ENCODE data around the gene VWA3A. TPM values are rescaled to one million over a fixed set of nuclear protein-coding genes. Genes with fewer than 3 reads are reported as not detected.

Gene VWA3A
- total RNA-seq, 4 donors from 2014 or later = 1.5 to 2.5 (median 1.8) TPM; not detected in 1

GRCh38 chr16:22075776-22076175 is 16.6 kb upstream of the VWA3A start:
- no peak for TF ChIP-seq POLR2A (IDR thresholded peaks at IDR 0.05)
- TF ChIP-seq CTCF (IDR thresholded peaks at IDR 0.05) = no peak
- Histone ChIP-seq H3K4me1 (peaks cover 0 to 5% of the 10 kb centered on the region in 2 donors), H3K36me3 (no peaks in the 10 kb centered on the region), H3K4me3 (no peak overlapping the region), H3K9me3 (no peaks in the 10 kb centered on the region), H3K27me3 (no peaks in the 10 kb centered on the region), H3K27ac (no peak overlapping the region)
- DNase-seq = no peak
- intact Hi-C loops (cut with DNase I; ENCODE audit: low total_unique reads) = loop anchor here (5.0 kb wide), 1 partner anchor 73 kb away; the partner anchor contains the start of gene PDZD9

- no peak overlapping the region for H3K27ac ChIP-seq
- no peaks in the 10 kb centered on the region for H3K36me3 ChIP-seq
- no peaks in the 10 kb centered on the region for H3K9me3 ChIP-seq
- H3K4me3 ChIP-seq = no peak overlapping the region
- H3K4me1 ChIP-seq = no peaks in the 10 kb centered on the region
- peak; percentile 42 to 56 for DNase-seq
- no peaks in the 10 kb centered on the region for H3K27me3 ChIP-seq
- TF ChIP-seq CTCF (IDR thresholded peaks at IDR 0.05) (peak; percentile 56 to 80 (median 68)), POLR2A (IDR thresholded peaks at IDR 0.05) (no peak)
- intact Hi-C loops (cut with DNase I; ENCODE audit: low total_unique reads) = loop anchor here (5.0 kb wide), 1 partner anchor 76 kb away; the partner anchor contains the start of gene PDZD9
These were observed 14.5 kb upstream of the VWA3A start for GRCh38 chr16:22077700-22078313.

- Histone ChIP-seq H3K4me3 (no peak overlapping the region), H3K36me3 (no peaks in the 10 kb centered on the region), H3K4me1 (no peaks in the 10 kb centered on the region), H3K27ac (no peak overlapping the region), H3K9me3 (no peaks in the 10 kb centered on the region), H3K27me3 (no peaks in the 10 kb centered on the region)
- intact Hi-C loops (cut with DNase I; ENCODE audit: low total_unique reads) = loop anchor here (5.0 kb wide), 1 partner anchor 76 kb away; the partner anchor contains the start of gene PDZD9
- DNase-seq = no peak
- TF ChIP-seq POLR2A (IDR thresholded peaks at IDR 0.05) (no peak), CTCF (IDR thresholded peaks at IDR 0.05) (no peak)
These were observed 13.7 kb upstream of the VWA3A start for GRCh38 chr16:22078656-22079055.

- no peak overlapping the region for H3K4me3 ChIP-seq
- H3K27ac ChIP-seq = no peak overlapping the region
- DNase-seq = no peak
- no peaks in the 10 kb centered on the region for H3K4me1 ChIP-seq
- H3K27me3 ChIP-seq = no peaks in the 10 kb centered on the region
- intact Hi-C loops (cut with DNase I; ENCODE audit: low total_unique reads) = no loop called here
- no peaks in the 10 kb centered on the region for H3K36me3 ChIP-seq
- TF ChIP-seq CTCF (IDR thresholded peaks at IDR 0.05) = no peak
- no peak for TF ChIP-seq POLR2A (IDR thresholded peaks at IDR 0.05)
- no peaks in the 10 kb centered on the region for H3K9me3 ChIP-seq
These were observed 11.3 kb upstream of the VWA3A start for GRCh38 chr16:22081050-22081449.

GRCh38 chr16:22086440-22086839 is 5.9 kb upstream of the VWA3A start:
- Histone ChIP-seq H3K27me3 (no peaks in the 10 kb centered on the region), H3K36me3 (no peaks in the 10 kb centered on the region), H3K4me1 (no peaks in the 10 kb centered on the region), H3K27ac (no peak overlapping the region), H3K4me3 (no peak overlapping the region), H3K9me3 (no peaks in the 10 kb centered on the region)
- no peak for DNase-seq
- intact Hi-C loops (cut with DNase I; ENCODE audit: low total_unique reads) = no loop called here
- TF ChIP-seq POLR2A (IDR thresholded peaks at IDR 0.05) = no peak
- no peak for TF ChIP-seq CTCF (IDR thresholded peaks at IDR 0.05)

Data from uterus (tissue), 4 donors.